Endothelial cell of hepatic sinusoid (primary cell): ENCODE data around the gene SLC35F2.
"Not testable (repeated sequence)": the region's sequence is repeated elsewhere in the genome, so short reads cannot be mapped to it uniquely, and the experiment has no call there.

ENCODE experiments used
- in situ Hi-C: cut with HindIII; loops from 2 replicates; pipeline ENCODE4 v1.10.0; 2017; ENCODE audit warnings: low sequenced_read_pairs

The SLC35F2 gene

DNA sequence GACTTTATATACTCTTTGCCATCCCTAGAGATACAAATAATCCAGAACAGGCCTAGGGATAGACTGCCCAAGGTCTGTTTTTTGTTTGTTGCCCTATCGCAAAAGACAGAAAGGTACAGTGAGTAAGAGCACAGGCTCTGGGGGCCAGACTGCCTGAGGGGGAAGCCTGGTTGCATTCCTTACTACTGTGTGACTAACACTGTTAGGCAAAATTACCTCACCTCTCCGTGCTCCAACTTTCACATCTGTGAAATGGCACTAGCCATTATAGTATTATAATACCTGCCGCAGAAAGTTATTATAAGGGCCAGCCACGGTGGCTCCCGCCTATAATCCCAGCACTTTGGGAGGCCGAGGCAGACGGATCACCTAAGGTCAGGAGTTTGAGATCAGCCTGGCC is 14.5 kb downstream of the SLC35F2 start:
- in situ Hi-C loops: no loop called here

- in situ Hi-C loops: no loop called here
These were observed 16.0 kb downstream of the SLC35F2 start for GRCh38 chr11:107842412-107843100.

DNA sequence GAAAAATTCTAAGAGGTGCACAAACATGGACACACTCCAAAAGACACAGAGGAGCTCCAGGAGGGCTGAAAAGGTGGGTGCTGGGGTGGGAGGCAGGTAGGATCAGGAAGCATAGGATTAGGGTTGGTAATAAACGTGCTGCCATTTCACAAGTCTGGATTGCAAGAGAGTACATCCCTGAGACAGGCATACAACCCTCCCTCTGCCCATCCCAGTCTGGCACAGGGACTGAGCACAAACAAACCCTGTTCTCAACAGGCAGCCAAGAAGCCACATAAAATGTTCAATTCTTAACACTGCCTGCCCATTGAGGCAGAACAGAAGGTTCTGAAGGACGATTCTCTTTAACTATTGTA is 18.5 kb downstream of the SLC35F2 start:
- in situ Hi-C loops: no loop called here

DNA sequence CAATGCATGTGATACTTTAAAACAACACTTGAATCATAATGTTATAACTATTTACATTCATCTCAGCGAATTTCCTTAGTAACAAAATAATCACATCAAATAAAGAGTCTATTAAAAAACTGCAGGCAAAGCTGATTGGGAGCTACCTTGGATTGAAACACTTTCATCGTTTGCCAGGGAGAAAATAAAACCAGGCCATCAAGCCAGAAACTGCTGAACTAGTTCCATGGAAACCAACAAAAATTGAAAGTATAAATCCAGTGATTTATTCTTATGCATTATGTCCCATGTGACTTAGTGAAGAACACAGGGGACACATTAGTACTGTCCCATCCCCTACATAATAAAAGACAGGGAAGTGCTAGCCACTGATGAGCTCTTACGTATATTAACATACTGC is 21.7 kb downstream of the SLC35F2 start:
- in situ Hi-C loops: no loop called here

GRCh38 chr11:107834995-107835394 is 23.6 kb downstream of the SLC35F2 start:
- in situ Hi-C loops: no loop called here

- in situ Hi-C loops: not testable (repeated sequence)
These were observed 24.7 kb downstream of the SLC35F2 start for GRCh38 chr11:107833926-107834325.

- in situ Hi-C loops: no loop called here
These were observed 27.6 kb downstream of the SLC35F2 start for GRCh38 chr11:107830915-107831540.

DNA sequence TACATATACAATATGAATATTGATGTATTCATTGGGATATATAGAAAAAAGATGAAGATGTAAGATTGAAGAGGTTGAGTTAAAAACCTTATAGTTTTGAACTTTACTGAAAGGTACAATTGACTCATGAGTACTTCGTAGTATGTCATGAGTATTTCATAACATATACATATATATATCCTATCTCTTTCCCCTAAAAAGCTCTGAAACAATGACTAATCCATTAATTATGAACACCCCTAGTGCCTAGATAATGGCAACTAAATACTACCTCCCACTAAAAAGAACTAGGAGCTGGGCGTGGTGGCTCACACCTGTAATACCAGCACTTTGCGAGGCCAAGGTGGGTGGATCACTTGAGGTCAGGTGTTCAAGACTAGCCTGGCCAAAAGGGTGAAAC is 31.5 kb downstream of the SLC35F2 start:
- in situ Hi-C loops: no loop called here

DNA sequence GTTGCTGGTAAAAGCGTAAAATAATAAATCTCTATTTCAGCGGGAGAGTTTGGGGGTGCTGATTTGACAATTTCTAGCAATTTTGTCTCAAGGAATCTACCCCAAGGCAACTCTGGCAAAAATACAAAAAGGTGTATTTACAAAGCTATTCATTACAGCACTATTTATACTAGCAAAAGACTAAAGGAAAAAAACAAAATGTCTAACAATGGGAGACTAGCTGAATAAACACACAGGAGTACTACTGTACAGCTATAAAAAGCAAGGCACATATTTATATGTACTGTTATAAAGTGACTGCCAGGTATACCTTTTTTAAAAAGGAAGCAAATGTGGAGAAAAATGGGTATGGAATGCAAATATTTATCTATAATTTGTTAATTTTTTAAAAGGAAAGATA is 32.7 kb downstream of the SLC35F2 start:
- in situ Hi-C loops: no loop called here

DNA sequence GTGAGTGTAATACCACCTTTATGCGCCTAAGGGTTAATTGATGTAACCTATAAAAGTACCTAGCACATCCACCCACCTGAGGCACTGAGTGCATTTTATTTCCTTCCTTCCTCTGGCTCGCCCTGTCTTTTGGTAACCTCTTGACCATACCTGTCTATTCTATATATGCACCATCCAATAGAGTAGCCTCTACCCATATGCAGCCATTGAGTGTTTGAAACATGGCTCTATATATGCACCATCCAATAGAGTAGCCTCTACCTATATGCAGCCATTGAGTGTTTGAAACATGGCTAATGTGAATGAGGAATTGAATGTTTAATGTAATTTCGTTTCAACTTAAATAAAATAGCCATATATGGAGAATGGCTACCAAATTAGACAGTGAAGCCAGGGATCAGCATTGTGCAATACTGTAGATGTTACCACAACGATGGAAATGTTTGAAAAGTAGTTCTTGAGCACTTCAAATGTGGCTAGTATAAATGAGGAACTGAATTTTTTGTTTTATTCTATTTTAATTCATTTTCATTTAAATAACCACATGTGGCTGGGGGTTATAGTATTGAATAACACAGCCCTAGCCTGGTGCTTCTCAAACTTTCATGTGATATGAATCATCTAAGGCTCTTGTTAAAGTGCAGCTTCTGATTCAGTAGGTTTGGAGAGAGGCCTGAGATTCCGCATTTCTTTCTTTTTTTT is 33.8 kb downstream of the SLC35F2 start:
- in situ Hi-C loops: no loop called here

DNA sequence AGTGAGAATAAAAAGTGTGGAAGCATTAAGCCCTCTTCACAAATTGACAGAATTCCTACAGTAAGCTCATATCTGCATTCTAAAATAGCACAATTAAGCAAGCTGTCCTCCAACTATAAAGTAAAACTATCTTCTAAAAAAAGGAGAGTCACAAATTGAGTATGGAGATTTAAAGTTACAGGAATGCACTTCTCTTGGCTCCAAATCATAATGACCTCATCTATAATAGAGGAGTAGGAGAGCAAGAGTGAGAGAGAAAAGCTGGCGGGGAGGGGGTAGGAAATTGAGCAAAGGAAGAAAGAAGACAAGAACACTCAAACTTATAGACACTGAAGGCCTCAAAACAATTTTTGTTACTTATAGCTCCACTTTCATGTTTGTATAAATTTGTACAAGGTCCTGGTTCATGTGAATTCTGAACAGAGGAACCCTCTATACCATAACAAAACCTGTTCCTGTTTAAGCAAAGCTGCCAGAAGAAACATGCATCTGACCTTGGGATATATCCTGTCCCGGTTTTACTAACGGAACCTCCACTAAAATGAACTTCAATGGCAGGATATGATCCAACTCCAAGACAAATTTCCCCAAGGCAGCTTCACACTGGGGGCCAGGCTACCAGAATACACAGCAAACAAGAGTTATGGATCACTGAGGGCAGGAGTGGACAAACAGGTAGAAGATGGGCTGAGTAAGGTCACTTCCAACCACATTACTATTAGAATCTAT is 37.2 kb downstream of the SLC35F2 start:
- in situ Hi-C loops: no loop called here

DNA sequence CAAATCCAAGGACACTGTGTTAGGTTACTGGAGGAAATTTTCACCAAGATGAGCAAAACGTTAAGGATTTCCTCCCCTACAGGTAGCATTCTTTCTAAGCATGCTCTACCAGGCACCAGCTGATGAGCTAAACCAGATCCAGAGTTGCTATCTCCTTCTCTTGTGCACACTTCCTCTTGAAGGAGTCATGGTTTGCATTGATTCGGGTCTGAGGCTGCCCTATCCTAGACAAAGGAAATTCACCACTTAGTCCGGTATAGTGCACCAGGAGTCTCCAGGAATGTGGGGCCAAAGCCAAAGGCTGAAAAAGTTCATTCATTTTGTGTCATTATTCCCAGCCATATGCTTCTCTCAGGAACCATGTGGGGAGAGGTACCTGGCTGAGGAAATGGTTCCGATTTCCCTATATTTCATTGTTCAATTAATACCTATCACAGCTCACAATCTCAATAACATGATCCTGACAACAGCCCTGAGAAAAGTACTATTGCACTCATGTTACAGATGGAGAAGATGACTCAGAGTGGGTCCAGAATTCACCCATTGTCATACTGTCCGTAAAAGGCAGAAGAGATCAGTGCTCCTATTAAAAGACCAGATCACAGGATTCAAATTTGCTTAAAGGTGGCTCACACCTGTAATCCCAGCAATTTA is 39.1 kb downstream of the SLC35F2 start:
- in situ Hi-C loops: no loop called here

GRCh38 chr11:107818491-107818890 is 40.1 kb downstream of the SLC35F2 start:
- in situ Hi-C loops: no loop called here

DNA sequence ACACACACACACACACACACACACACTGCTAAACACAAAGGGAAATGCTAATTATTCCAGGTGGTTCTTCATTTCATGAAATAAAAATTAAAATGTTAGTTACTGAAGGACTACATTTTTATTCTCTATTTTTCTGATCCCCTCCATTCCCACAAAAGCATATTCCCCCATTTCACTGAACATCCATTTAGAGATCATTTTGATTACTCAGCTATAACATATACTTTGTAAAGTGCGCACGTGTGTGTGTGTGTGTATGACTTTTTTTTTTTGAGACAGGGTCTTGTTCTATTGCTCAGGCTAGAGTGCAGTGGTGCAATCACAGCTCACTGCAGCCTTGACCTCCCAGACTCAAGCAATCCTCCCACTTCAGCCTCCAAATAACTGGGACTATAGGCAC is 42.6 kb downstream of the SLC35F2 start:
- in situ Hi-C loops: no loop called here

DNA sequence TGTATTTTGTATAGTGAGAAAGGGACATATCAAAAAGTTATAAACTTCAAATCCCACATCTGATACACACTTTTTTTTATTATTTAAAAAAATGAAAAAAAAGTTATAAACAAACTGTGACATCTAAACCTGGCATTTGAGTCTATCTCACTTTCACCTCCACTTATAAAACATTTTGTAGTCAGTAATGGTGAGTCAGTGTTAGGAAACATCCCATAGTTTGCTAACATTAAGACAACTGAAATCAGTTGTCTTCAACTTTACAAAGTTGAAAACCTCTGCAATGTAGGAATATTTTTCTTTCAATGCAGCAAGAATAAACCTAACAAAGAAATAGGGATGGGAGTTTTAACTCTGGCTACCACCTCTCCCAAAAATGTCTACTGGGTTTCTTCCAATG is 47.7 kb downstream of the SLC35F2 start:
- in situ Hi-C loops: loop anchor here (5.0 kb wide), 1 partner anchor 66 kb away; no protein-coding TSS in a partner anchor

DNA sequence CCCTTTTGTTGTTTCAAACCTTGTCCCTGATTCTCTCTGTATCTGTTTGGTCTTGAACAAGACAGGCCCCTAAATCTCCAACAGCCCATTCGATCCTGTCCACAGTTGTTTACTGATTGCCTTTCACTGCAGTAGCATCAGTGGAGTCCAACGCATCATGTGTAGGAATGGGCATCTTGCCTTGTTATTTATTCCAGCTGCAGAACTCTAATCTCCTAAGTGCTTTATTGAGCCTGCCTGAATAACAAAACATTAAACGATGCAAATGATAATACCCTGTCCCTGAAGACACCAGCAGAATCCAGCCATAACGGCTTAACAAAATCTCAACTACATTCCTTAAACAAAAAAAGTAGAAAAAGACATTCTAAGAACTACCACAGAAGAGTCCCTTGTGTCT is 50.1 kb downstream of the SLC35F2 start:
- in situ Hi-C loops: no loop called here

- in situ Hi-C loops: no loop called here
These were observed 53.6 kb downstream of the SLC35F2 start for GRCh38 chr11:107804971-107805370.

DNA sequence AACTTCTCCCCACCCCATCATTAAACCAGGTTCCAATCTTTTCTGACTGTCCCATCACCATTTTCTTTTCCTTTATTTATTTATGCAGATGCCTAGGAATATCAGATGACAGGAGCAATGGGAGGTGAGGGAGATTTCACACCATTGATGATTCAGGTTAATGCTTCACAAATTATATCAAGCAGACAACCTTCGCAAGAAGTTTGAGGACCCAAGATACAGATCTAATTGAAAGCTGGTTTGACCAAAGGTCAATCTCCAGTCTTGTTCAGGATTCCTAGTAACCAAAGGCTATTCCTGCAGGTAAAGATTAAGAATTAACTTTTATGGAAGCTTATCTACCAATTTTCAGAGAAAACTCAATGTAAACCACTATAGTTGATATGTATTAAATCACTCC is 54.4 kb downstream of the SLC35F2 start:
- in situ Hi-C loops: no loop called here

DNA sequence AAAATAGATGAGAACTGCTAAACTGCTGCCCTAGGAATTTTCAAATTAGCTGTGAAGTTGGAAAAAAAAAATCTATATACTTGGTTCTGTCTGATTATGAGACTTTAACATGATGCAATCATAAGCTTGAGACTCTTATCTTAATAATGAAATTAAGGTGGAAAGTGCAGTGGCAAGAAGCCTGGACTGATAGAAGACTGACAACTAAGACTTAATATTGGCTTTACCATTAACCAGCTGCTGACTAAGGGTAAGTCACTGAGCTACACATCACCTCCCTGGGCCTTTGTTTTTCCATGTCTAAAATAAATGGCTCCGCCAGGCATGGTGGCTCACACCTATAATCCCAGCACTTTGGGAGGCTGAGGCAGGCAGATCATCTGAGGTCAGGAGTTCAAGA is 56.9 kb downstream of the SLC35F2 start:
- in situ Hi-C loops: no loop called here

GRCh38 chr11:107799218-107799859 is 59.2 kb downstream of the SLC35F2 start:
- in situ Hi-C loops: no loop called here

DNA sequence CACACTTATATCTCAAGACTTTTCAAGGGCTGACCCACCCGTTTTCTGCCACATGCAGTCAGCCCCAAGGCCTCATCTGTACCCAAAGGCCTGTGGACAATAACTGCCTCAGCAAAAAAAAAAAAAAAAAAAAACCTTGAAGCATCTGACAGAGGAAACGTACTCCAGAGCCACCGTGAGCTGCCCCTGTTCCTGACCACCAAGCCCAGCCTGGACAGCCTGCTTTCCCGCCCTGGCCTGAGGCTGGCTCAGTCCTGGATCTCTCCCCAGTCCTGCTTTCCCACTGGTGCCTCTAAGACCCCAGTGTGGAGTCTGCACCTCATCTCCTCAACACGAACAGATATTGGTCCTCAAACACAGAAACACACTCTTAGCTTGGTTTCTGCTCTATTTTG is 66.5 kb downstream of the SLC35F2 start:
- in situ Hi-C loops: no loop called here
